Lung (tissue), 12 donors: ENCODE data around the gene LINC01488. TPM values are rescaled to one million over a fixed set of nuclear protein-coding genes. Genes with fewer than 3 reads are reported as not detected.

Source experiments
- ATAC-seq: fragments of 200-7000 bp; cut with Tn5 transposase; one replicate; pipeline ENCODE4 v1.9.1; 2020; ENCODE audit warnings: moderate number of reproducible peaks; ENCODE audit not compliant: insufficient read depth, low FRiP score
- DNase-seq, 3 donors: peaks; one replicate each; pipeline ENCODE4 v3.0.0-alpha.2; 2013 to 2017
- H3K27ac ChIP-seq, 2 donors: one replicate each; pipeline ENCODE4 v1.5.1; 2013; ENCODE audit warnings: mild to moderate bottlenecking in 2 of 2, moderate library complexity in 2 of 2, control low read depth in 1 of 2, inconsistent platforms in 1 of 2, low read depth in 1 of 2, low read length in 1 of 2
- H3K27me3 ChIP-seq, 3 donors: one replicate each; pipeline ENCODE4 v1.5.1; 2013; ENCODE audit warnings: low read length in 2 of 3; ENCODE audit not compliant: control insufficient read depth in 3 of 3, insufficient read depth in 3 of 3
- H3K36me3 ChIP-seq, 4 donors: one replicate each; pipeline ENCODE4 v1.5.1; 2013; ENCODE audit warnings: low read length in 4 of 4, mild to moderate bottlenecking in 1 of 4, moderate library complexity in 1 of 4; ENCODE audit not compliant: control insufficient read depth in 4 of 4, insufficient read depth in 4 of 4
- H3K4me1 ChIP-seq, 5 donors: one replicate each; pipeline ENCODE4 v1.5.1; 2013; ENCODE audit warnings: low read length in 5 of 5, mild to moderate bottlenecking in 2 of 5, moderate library complexity in 1 of 5; ENCODE audit not compliant: control insufficient read depth in 5 of 5, insufficient read depth in 5 of 5
- H3K4me3 ChIP-seq: one replicate; pipeline ENCODE4 v1.5.1; 2013; ENCODE audit warnings: mild to moderate bottlenecking, control low read depth, moderate library complexity
- H3K9ac ChIP-seq, 2 donors: one replicate each; pipeline ENCODE4 v1.5.1; 2013; ENCODE audit warnings: low read length in 2 of 2, control low read depth in 1 of 2; ENCODE audit not compliant: insufficient read depth in 1 of 2
- H3K9me3 ChIP-seq, 4 donors: one replicate each; pipeline ENCODE4 v1.5.1; 2013; ENCODE audit warnings: low read length in 3 of 4, mild to moderate bottlenecking in 1 of 4, moderate library complexity in 1 of 4; ENCODE audit not compliant: control insufficient read depth in 4 of 4, insufficient read depth in 3 of 4
- WGBS, 2 donors: extraction: QIAGEN DNeasy Blood & Tissue Kit; methylation state at CpG; one replicate each; pipeline ENCODE4 v1.1.7; 2013; 5-methylcytosine and 5-hydroxymethylcytosine counted together
- polyA plus RNA-seq, 2 donors: library from polyadenylated mRNA; stranded (reverse); fragments of 200-250 nt; gene quantifications; one replicate each; pipeline ENCODE4 v1.2.1, GENCODE V29; 2013
- total RNA-seq, 2 donors: library from RNA; depleted of rRNA in 1 of 2; stranded (reverse); fragments of >200 nt in 1 of 2; gene quantifications; one replicate each; pipeline ENCODE4 v1.2.1, GENCODE V29; 2014 to 2021
- TF ChIP-seq, protein P1 (sequence below): IDR thresholded peaks from 2 replicates; pipeline ENCODE4 v1.5.1; 2012; ENCODE audit warnings: mild to moderate bottlenecking; ENCODE audit errors: control extremely low read depth, extremely low read depth
- donor health status: control.
- donor health status: control.
- donor health status: Bipolar disorder and iron deficiency.
- donor health status: healthy.
- donor health status: DM: yes; HTN: yes; CAD: no.

LINC01488 gene
- total and polyA plus RNA-seq, 4 donors: not detected

DNA sequence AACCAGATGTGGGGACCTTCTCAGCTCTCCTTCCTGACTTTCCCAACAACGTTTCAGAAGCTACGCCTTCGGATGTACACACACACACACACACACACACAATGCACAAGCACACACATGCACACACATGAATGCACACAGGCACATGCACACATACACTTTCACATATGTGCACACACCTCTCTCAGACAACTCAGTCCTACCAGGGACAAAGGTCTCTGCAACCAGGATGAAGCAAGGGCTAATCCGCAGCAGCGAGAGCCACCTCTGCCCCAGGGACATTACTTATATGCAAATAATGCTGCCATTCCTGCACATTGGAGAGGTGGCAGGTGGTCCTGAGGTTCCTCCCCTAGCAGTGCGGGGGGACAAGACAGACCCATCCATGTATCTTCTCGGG lies 27.4 kb upstream of the LINC01488 start:
- TF ChIP-seq, protein P1, sequence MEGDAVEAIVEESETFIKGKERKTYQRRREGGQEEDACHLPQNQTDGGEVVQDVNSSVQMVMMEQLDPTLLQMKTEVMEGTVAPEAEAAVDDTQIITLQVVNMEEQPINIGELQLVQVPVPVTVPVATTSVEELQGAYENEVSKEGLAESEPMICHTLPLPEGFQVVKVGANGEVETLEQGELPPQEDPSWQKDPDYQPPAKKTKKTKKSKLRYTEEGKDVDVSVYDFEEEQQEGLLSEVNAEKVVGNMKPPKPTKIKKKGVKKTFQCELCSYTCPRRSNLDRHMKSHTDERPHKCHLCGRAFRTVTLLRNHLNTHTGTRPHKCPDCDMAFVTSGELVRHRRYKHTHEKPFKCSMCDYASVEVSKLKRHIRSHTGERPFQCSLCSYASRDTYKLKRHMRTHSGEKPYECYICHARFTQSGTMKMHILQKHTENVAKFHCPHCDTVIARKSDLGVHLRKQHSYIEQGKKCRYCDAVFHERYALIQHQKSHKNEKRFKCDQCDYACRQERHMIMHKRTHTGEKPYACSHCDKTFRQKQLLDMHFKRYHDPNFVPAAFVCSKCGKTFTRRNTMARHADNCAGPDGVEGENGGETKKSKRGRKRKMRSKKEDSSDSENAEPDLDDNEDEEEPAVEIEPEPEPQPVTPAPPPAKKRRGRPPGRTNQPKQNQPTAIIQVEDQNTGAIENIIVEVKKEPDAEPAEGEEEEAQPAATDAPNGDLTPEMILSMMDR: no peak
- H3K4me3 ChIP-seq: no peak overlapping the region
- no peak for DNase-seq
- no peak overlapping the region for H3K9ac ChIP-seq
- H3K27me3 ChIP-seq: no peaks in the 10 kb centered on the region
- H3K27ac ChIP-seq: no peak overlapping the region
- WGBS, 2 donors: 89 to 94% methylated on average over 7 of the region's 7 CpGs
- ATAC-seq: no peak
- no peaks in the 10 kb centered on the region for H3K36me3 ChIP-seq
- peaks cover 0 to 6% (median 2%) of the 10 kb centered on the region in 4 donors for H3K9me3 ChIP-seq
- H3K4me1 ChIP-seq: peaks cover 0 to 18% (median 5%) of the 10 kb centered on the region in 5 donors

DNA sequence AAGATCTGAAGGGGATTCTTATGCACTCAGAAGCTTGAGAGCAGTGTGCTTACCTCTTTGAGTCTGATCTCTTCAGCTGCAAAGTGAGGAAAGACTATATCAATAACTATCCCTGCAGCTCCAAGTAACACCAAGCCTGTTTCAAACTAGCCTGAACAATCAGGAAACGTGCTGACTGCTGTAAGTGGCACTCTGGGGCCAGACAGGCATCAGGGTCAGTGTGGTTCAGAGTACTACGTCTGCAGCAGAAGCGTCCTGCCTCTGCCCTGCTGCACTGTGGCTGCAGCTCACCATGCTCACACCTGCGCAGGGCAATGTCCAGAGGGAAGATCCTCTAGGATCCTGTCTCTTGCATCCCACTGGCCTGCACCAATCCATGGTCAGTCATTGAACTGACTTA lies 25.5 kb upstream of the LINC01488 start:
- no peak for DNase-seq
- peaks cover 0 to 7% (median 3%) of the 10 kb centered on the region in 4 donors for H3K9me3 ChIP-seq
- 81 to 84% methylated on average over 4 of the region's 4 CpGs for whole genome bisulfite sequencing, 2 donors
- H3K27ac ChIP-seq: no peak overlapping the region
- H3K9ac ChIP-seq: no peak overlapping the region
- peaks cover 0 to 6% (median 2%) of the 10 kb centered on the region in 5 donors for H3K4me1 ChIP-seq
- H3K4me3 ChIP-seq: no peak overlapping the region
- no peaks in the 10 kb centered on the region for H3K27me3 ChIP-seq
- no peaks in the 10 kb centered on the region for H3K36me3 ChIP-seq
- no peak for ATAC-seq
- TF ChIP-seq, protein P1: no peak

DNA sequence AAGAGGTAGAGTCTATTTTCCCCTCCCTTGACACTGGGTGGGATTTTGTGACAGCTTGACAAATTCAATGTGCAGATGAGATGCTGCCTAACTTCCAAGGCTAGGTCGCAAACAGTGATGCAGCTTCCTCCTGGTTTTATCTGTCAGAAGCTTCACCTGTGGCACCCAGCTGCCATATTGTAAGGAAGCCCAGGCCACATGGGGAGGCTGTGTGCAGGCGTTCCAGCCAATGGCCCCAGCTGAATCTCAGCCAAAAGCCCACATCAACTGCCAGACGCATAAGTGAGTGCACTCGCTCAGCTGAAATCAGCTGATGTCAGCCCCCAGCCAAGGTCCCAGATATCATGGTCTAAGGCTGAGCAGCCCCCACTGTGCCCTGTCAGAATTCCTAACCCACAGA lies 24.8 kb upstream of the LINC01488 start:
- TF ChIP-seq, protein P1: no peak
- Histone ChIP-seq H3K9ac (no peak overlapping the region), H3K36me3 (no peaks in the 10 kb centered on the region), H3K27me3 (no peaks in the 10 kb centered on the region), H3K4me3 (no peak overlapping the region), H3K27ac (no peak overlapping the region), H3K4me1 (peaks cover 0 to 6% (median 0%) of the 10 kb centered on the region in 5 donors), H3K9me3 (peaks cover 0 to 11% (median 5%) of the 10 kb centered on the region in 4 donors)
- DNase-seq (no peak), ATAC-seq (no peak)
- WGBS, 2 donors: 85 to 91% methylated on average over 4 of the region's 4 CpGs
